ENCODE data around the gene FAM3D.

Gene FAM3D

DNA sequence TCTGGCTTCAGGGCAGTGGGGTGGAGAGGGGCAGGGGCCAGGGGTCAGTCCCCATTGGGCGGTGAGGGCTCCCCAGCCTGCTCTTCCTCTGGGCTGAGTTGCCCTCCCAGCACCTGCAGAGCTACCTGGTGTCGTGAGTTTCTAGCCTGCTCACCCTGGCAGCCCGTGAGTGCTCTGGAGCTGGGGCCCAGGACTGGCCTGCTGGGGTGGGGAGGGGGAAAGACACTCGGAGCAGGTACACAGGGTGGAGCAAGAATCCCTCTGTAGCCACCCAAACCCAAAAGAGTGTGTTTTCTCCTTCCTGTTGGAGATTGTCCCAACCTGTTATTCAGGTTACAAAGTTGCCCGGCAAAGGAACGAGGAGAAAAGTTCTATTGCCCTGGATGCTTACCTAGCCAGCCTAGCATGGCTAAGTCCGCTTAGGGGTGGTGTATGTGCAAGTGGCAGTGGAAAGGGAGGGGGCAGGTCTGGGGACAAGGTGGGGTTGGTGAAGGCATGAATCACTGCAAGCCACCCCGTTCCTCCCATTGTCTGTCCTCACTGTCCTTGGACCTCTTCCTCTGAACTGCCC lies 8.9 kb downstream of the FAM3D start:
- Histone ChIP-seq H3K9me3 (ENCODE audit: control insufficient read depth, low read length) (no peaks in the 10 kb centered on the region), H4K91ac (ENCODE audit: low read length) (no peak overlapping the region), H3K27me3 (ENCODE audit: control insufficient read depth in 1 of 2, insufficient read depth in 1 of 2, low read length in 2 of 2) (peaks cover 36 to 38% of the 10 kb centered on the region in 2 experiments), H2BK15ac (ENCODE audit: low read depth, poor library complexity, severe bottlenecking) (no peak overlapping the region), H3K36me3 (ENCODE audit: control insufficient read depth in 1 of 2, insufficient read depth in 2 of 2, low read depth in 1 of 2, low read length in 2 of 2) (no peaks in the 10 kb centered on the region), H3K4ac (ENCODE audit: low read depth in 1 of 2, low read length in 2 of 2) (no peak overlapping the region), H3K4me2 (ENCODE audit: low read length, poor library complexity, severe bottlenecking) (no peak overlapping the region), H2AFZ (ENCODE audit: low read depth, low read length) (no peak overlapping the region), H2BK12ac (ENCODE audit: low read length in 2 of 2) (no peak overlapping the region), H3K4me1 (ENCODE audit: control insufficient read depth, insufficient read depth, low read depth, low read length) (no peaks in the 10 kb centered on the region), H2AK5ac (ENCODE audit: low read length, severe bottlenecking) (no peak overlapping the region), H3K18ac (ENCODE audit: low read depth in 1 of 2, low read length in 2 of 2) (no peak overlapping the region), H2BK5ac (ENCODE audit: low read depth, low read length, poor library complexity, severe bottlenecking) (no peak overlapping the region), H3K27ac (ENCODE audit: low read length, poor library complexity, severe bottlenecking) (no peak overlapping the region), H3K23ac (ENCODE audit: low read length in 2 of 2) (no peak overlapping the region), H4K8ac (ENCODE audit: low read length) (no peak overlapping the region), H3K9ac (ENCODE audit: low read length) (no peak overlapping the region), H3K4me3 (ENCODE audit: insufficient read depth in 1 of 2, low read depth in 1 of 2, low read length in 2 of 2) (no peak overlapping the region), H3K14ac (ENCODE audit: low read length in 2 of 2) (no peak overlapping the region), H3K79me1 (replicated peaks; ENCODE audit: low read length, poor library complexity, severe bottlenecking) (no peaks in the 10 kb centered on the region), H2BK120ac (ENCODE audit: low read depth, low read length) (no peak overlapping the region)
- DNase-seq: no peak
- WGBS: 79% methylated on average over 7 of the region's 8 CpGs

GRCh38 chr3:58657036-58657520 lies 9.5 kb downstream of the FAM3D start:
- H4K91ac ChIP-seq (ENCODE audit: low read length): no peak overlapping the region
- WGBS: 85% methylated on average over 9 of the region's 9 CpGs
- no peaks in the 10 kb centered on the region for H3K36me3 ChIP-seq (ENCODE audit: control insufficient read depth in 1 of 2, insufficient read depth in 2 of 2, low read depth in 1 of 2, low read length in 2 of 2)
- H4K8ac ChIP-seq (ENCODE audit: low read length): no peak overlapping the region
- no peak overlapping the region for H2BK15ac ChIP-seq (ENCODE audit: low read depth, poor library complexity, severe bottlenecking)
- no peak overlapping the region for H3K9ac ChIP-seq (ENCODE audit: low read length)
- DNase-seq: no peak
- H2BK120ac ChIP-seq (ENCODE audit: low read depth, low read length): no peak overlapping the region
- H3K14ac ChIP-seq (ENCODE audit: low read length in 2 of 2): no peak overlapping the region
- H2BK5ac ChIP-seq (ENCODE audit: low read depth, low read length, poor library complexity, severe bottlenecking): no peak overlapping the region
- no peaks in the 10 kb centered on the region for H3K79me1 ChIP-seq (replicated peaks; ENCODE audit: low read length, poor library complexity, severe bottlenecking)
- H3K4me1 ChIP-seq (ENCODE audit: control insufficient read depth, insufficient read depth, low read depth, low read length): no peaks in the 10 kb centered on the region
- H3K9me3 ChIP-seq (ENCODE audit: control insufficient read depth, low read length): no peaks in the 10 kb centered on the region
- no peak overlapping the region for H2BK12ac ChIP-seq (ENCODE audit: low read length in 2 of 2)
- no peak overlapping the region for H2AK5ac ChIP-seq (ENCODE audit: low read length, severe bottlenecking)
- H3K27me3 ChIP-seq (ENCODE audit: control insufficient read depth in 1 of 2, insufficient read depth in 1 of 2, low read length in 2 of 2): peaks cover 36 to 38% of the 10 kb centered on the region in 2 experiments
- H2AFZ ChIP-seq (ENCODE audit: low read depth, low read length): no peak overlapping the region
- no peak overlapping the region for H3K27ac ChIP-seq (ENCODE audit: low read length, poor library complexity, severe bottlenecking)
- H3K4ac ChIP-seq (ENCODE audit: low read depth in 1 of 2, low read length in 2 of 2): no peak overlapping the region
- no peak overlapping the region for H3K18ac ChIP-seq (ENCODE audit: low read depth in 1 of 2, low read length in 2 of 2)
- no peak overlapping the region for H3K23ac ChIP-seq (ENCODE audit: low read length in 2 of 2)
- no peak overlapping the region for H3K4me3 ChIP-seq (ENCODE audit: insufficient read depth in 1 of 2, low read depth in 1 of 2, low read length in 2 of 2)
- H3K4me2 ChIP-seq (ENCODE audit: low read length, poor library complexity, severe bottlenecking): no peak overlapping the region

GRCh38 chr3:58656631-58657030 lies 9.9 kb downstream of the FAM3D start:
- 85% methylated on average over 2 of the region's 2 CpGs for WGBS
- Histone ChIP-seq H4K8ac (ENCODE audit: low read length) (no peak overlapping the region), H3K4me2 (ENCODE audit: low read length, poor library complexity, severe bottlenecking) (no peak overlapping the region), H3K18ac (ENCODE audit: low read depth in 1 of 2, low read length in 2 of 2) (no peak overlapping the region), H3K9ac (ENCODE audit: low read length) (no peak overlapping the region), H3K4me1 (ENCODE audit: control insufficient read depth, insufficient read depth, low read depth, low read length) (no peaks in the 10 kb centered on the region), H3K27ac (ENCODE audit: low read length, poor library complexity, severe bottlenecking) (no peak overlapping the region), H2BK15ac (ENCODE audit: low read depth, poor library complexity, severe bottlenecking) (no peak overlapping the region), H3K23ac (ENCODE audit: low read length in 2 of 2) (no peak overlapping the region), H3K27me3 (ENCODE audit: control insufficient read depth in 1 of 2, insufficient read depth in 1 of 2, low read length in 2 of 2) (peaks cover 36 to 38% of the 10 kb centered on the region in 2 experiments), H2AK5ac (ENCODE audit: low read length, severe bottlenecking) (no peak overlapping the region), H3K14ac (ENCODE audit: low read length in 2 of 2) (no peak overlapping the region), H3K4me3 (ENCODE audit: insufficient read depth in 1 of 2, low read depth in 1 of 2, low read length in 2 of 2) (no peak overlapping the region), H2BK12ac (ENCODE audit: low read length in 2 of 2) (no peak overlapping the region), H3K9me3 (ENCODE audit: control insufficient read depth, low read length) (no peaks in the 10 kb centered on the region), H3K79me1 (replicated peaks; ENCODE audit: low read length, poor library complexity, severe bottlenecking) (no peaks in the 10 kb centered on the region), H2BK120ac (ENCODE audit: low read depth, low read length) (no peak overlapping the region), H2BK5ac (ENCODE audit: low read depth, low read length, poor library complexity, severe bottlenecking) (no peak overlapping the region), H2AFZ (ENCODE audit: low read depth, low read length) (no peak overlapping the region), H3K4ac (ENCODE audit: low read depth in 1 of 2, low read length in 2 of 2) (no peak overlapping the region), H4K91ac (ENCODE audit: low read length) (no peak overlapping the region), H3K36me3 (ENCODE audit: control insufficient read depth in 1 of 2, insufficient read depth in 2 of 2, low read depth in 1 of 2, low read length in 2 of 2) (no peaks in the 10 kb centered on the region)
- no peak for DNase-seq

DNA sequence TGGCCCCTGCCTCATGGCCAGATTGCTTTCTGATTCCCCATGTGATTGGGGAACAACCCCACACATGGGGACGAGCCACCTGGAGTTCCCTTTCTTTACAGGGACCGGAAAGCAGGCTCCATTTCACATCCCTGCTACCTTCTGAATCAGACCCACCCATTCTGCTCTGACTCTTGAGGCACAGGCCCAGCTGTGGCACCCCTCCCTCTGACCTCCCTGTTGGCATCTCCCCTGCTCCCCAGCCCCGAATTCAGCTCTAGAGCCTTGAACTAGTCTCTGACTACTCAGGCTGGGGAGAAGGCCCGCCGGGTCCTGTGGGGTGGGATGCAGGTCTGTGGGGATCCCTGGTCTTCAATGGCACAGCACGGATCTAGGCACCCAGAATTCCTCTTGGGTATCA lies 12.1 kb downstream of the FAM3D start:
- H3K23ac ChIP-seq (ENCODE audit: low read length in 2 of 2): no peak overlapping the region
- no peak overlapping the region for H4K8ac ChIP-seq (ENCODE audit: low read length)
- no peak for DNase-seq
- H3K4me1 ChIP-seq (ENCODE audit: control insufficient read depth, insufficient read depth, low read depth, low read length): no peaks in the 10 kb centered on the region
- no peak overlapping the region for H3K4me2 ChIP-seq (ENCODE audit: low read length, poor library complexity, severe bottlenecking)
- H3K18ac ChIP-seq (ENCODE audit: low read depth in 1 of 2, low read length in 2 of 2): no peak overlapping the region
- H3K79me1 ChIP-seq (replicated peaks; ENCODE audit: low read length, poor library complexity, severe bottlenecking): no peaks in the 10 kb centered on the region
- H4K91ac ChIP-seq (ENCODE audit: low read length): no peak overlapping the region
- no peak overlapping the region for H3K27ac ChIP-seq (ENCODE audit: low read length, poor library complexity, severe bottlenecking)
- H3K27me3 ChIP-seq (ENCODE audit: control insufficient read depth in 1 of 2, insufficient read depth in 1 of 2, low read length in 2 of 2): peaks cover 36 to 38% of the 10 kb centered on the region in 2 experiments
- no peak overlapping the region for H2BK120ac ChIP-seq (ENCODE audit: low read depth, low read length)
- no peak overlapping the region for H3K4me3 ChIP-seq (ENCODE audit: insufficient read depth in 1 of 2, low read depth in 1 of 2, low read length in 2 of 2)
- H2BK12ac ChIP-seq (ENCODE audit: low read length in 2 of 2): no peak overlapping the region
- no peaks in the 10 kb centered on the region for H3K36me3 ChIP-seq (ENCODE audit: control insufficient read depth in 1 of 2, insufficient read depth in 2 of 2, low read depth in 1 of 2, low read length in 2 of 2)
- no peak overlapping the region for H2AFZ ChIP-seq (ENCODE audit: low read depth, low read length)
- H3K9ac ChIP-seq (ENCODE audit: low read length): no peak overlapping the region
- H3K9me3 ChIP-seq (ENCODE audit: control insufficient read depth, low read length): no peaks in the 10 kb centered on the region
- no peak overlapping the region for H3K4ac ChIP-seq (ENCODE audit: low read depth in 1 of 2, low read length in 2 of 2)
- WGBS: 94% methylated on average over 5 of the region's 6 CpGs
- H2BK5ac ChIP-seq (ENCODE audit: low read depth, low read length, poor library complexity, severe bottlenecking): no peak overlapping the region
- H3K14ac ChIP-seq (ENCODE audit: low read length in 2 of 2): no peak overlapping the region
- H2BK15ac ChIP-seq (ENCODE audit: low read depth, poor library complexity, severe bottlenecking): no peak overlapping the region
- no peak overlapping the region for H2AK5ac ChIP-seq (ENCODE audit: low read length, severe bottlenecking)

Data from mesenchymal stem cell (in vitro differentiated cells and primary cell).